GM15510 (cell line): ENCODE data around the gene BNIP2.

Source experiments
- POLR2A ChIP-seq: IDR thresholded peaks from 3 replicates; pipeline ENCODE4 v1.6.1; 2011; ENCODE audit warnings: borderline replicate concordance; ENCODE audit not compliant: insufficient read length; ENCODE audit errors: extremely low read depth

The BNIP2 gene

DNA sequence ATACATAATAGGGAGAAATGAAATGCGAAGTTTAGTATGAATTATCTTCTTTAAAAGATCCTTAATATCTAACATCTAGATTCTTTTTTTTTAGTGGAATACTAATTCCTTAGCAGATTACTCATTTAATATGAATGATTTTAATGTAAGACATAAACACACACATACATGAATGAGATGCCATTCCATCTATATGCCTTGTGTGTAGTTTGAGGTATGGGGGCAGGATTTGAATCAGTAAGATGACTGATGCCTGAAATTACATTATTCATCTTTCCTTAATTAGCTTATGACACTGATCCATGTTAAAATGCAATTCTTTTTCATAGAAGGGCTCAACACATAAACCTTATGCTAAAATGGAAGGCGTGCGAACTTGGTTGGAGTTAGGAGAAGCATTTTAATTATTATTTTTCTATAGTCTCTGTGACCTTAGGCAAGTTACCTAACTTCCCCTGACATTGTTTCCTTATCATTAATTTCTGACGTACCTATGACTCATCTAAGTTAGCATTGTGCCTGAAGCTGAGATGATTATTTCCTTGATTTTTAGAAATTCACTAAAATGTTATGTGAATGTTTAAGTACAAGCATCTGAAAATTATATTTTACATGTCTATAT lies 10.8 kb upstream of the BNIP2 start:
- TF ChIP-seq POLR2A, result no peak

GRCh38 chr15:59696332-59696731 lies 7.2 kb upstream of the BNIP2 start:
- no peak for TF ChIP-seq POLR2A

DNA sequence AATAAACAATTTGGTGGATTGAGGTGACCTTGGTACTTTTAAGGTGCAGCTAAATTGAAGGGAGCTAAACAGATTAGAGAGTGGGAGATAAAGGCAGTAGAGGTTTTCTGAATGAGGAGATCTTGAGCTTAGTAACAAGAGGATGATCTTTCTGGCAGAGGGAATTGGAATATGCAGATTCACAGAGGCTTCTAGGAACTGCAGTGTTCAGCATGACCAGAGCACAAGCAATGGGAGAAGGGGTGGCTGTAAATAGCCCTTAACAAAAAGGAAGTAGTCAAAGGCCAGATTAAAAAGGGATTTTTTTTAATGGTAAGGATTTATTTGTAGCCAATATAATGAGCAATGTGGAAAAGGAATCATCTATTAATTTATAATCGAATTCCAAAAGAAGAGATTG lies 5.7 kb upstream of the BNIP2 start:
- TF ChIP-seq POLR2A, result no peak

DNA sequence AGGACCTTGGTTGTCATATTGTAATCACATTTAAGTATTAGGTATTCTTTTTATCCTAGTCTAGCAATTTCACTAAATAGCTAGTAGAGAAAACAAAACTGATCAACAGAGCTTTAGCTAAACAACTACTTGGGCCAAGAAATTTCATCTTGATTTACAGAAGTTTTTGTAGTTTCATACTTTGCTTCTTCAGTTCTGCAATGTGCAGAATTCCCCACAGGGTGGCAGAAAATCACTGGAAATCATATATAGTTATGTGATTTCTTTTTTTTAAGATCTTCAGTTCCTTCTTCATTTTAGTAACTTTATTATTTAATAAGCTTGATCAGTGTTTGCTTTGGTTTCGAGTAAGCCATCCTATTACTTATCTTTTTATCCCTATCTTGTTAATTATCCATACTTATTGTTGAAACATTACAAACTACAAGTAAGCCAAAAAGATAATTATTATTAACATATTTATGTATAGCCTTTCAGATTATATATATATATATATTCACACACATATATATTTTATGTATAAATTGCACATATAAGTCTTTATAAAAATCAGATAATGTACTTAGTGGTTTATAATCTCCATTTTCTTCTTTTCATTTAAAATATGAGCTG lies 2.2 kb upstream of the BNIP2 start:
- TF ChIP-seq POLR2A, result no peak

GRCh38 chr15:59689626-59690236 lies 611 bp upstream of the BNIP2 start:
- TF ChIP-seq POLR2A, result no peak

GRCh38 chr15:59688423-59688781 lies 718 bp downstream of the BNIP2 start:
- no peak for TF ChIP-seq POLR2A

DNA sequence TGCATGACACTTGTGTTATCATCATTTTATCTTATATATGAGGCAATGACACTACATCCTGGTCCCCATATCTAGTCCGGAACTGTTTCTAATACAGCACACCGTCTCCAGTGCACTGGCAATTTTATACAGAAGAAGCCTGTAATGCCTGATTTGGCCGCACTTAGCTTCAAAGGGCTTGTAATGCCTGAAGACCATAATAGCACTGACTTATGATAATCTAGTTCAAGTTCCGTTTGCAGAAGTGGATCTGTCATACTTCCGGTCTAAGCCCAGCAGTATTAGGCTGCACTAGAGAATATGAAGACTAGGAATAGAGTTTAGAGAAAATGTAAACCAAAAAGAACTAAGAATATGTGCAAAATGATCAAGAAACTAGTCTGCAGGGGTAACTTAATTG lies 1.3 kb downstream of the BNIP2 start:
- TF ChIP-seq POLR2A, result no peak

GRCh38 chr15:59686389-59686788 lies 2.7 kb downstream of the BNIP2 start:
- no peak for TF ChIP-seq POLR2A

- TF ChIP-seq POLR2A, result no peak
Measured at GRCh38 chr15:59685737-59686297, 3.3 kb downstream of the BNIP2 start.

DNA sequence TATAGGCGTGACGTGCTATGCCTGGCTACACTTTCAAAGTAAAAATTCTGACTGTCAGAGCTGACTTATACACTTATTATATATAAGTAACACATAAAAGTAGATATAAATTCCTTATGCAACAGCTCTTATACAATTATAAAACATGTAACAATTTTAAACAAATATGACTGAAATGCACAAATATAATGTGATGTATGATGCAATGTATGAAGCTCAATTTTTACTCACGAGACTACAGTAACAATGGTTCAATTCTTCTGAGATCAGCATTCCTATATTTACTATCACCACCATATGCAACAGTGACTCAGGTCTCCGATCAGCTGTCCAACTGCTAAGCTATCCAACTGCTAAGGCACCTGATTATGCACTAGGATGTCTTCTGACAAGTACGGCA lies 8.2 kb downstream of the BNIP2 start:
- no peak for TF ChIP-seq POLR2A

DNA sequence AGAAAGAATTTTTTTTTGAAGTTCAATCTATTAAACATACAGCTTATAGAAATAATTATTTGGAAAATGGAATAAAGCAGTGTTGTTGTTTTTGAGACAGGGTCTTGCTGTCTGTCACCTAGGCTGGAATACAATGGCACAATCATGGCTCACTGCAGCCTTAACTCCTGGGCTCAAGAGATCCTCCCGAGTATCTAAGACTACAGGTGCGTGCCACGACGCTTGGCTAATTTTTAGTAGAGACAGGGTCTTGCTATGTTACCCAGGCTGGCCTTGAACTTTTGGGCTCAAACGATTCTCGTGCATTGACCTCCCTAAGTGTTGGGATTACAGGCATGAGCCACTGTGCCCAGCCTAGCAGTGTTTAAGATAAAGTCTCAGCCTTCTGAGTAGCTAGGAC lies 8.8 kb downstream of the BNIP2 start:
- TF ChIP-seq POLR2A, result no peak

DNA sequence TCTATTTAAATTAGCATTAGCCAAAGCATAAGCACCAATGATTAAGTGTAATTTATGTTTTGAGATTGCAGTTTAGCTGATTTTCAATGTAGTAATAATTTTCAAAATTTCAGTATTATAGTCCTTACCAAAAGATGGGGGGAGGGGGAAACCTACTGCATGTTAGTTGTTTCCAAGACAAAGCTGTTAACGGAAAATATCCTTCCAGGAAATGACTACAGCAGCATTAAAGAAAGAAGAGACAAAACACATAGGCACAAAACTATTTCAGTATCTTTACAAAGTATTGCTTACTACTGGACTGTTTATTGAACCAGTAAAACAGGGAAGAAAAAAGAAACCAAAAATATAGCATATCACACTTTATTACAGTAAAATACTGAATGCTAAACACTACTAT lies 10.5 kb downstream of the BNIP2 start:
- no peak for TF ChIP-seq POLR2A

DNA sequence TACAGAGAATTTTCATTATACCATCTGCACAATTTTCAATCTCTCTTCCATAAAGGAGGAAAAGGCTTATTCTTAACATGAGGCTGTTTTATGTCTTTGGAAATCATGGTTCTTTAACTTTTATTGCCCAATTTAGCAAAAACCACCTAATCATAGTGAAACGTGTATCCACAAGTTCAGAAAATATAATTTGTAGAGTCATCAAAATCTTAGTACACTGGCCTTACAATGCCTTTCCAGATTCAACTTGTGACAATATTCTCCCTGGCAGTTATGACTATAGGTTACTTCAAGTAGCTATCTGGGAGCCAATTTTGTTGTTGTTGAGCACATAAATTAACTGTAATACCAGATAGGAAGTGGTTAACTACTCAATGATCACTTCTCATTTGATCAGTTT lies 10.9 kb downstream of the BNIP2 start:
- no peak for TF ChIP-seq POLR2A

- no peak for TF ChIP-seq POLR2A
Measured at GRCh38 chr15:59676565-59676964, 12.6 kb downstream of the BNIP2 start.

DNA sequence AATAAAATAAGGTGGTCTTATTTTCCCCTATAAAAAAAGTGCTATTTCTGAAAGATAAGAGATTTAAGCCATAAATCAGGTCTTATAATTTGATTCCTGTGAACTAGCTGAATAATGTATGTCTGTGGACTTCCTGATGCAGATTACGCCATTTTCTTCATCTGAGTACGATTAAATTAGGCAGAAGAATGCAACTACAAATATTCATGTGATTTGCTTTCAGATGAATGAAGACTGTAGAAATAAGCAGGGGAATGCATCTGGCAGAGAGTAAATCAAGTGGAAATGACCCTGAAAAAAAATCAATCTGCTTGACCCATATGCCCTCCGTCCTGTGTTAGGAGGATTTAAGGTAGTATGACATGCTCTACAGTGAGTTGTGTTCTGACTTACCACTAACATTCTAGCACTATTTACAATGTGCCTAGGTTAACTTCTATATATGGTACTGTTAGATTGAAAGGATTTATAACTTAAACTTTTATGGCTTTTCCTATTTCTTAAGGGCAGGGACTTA lies 14.7 kb downstream of the BNIP2 start:
- no peak for TF ChIP-seq POLR2A

GRCh38 chr15:59668556-59668955 lies 20.6 kb downstream of the BNIP2 start:
- no peak for TF ChIP-seq POLR2A
